Kidney epithelial cell (primary cell): ENCODE data around the gene MEIOC. TPM values are rescaled to one million over a fixed set of nuclear protein-coding genes. Genes with fewer than 3 reads are reported as not detected.
"Not testable (repeated sequence)": the region's sequence is repeated elsewhere in the genome, so short reads cannot be mapped to it uniquely, and the experiment has no call there.

Experiments used
- DNase-seq: peaks from one replicate; pipeline ENCODE4 v3.0.0-alpha.2; 2010; ENCODE audit warnings: low read depth
- H3K27me3 ChIP-seq: 2 replicates; pipeline ENCODE4 v1.6.0; 2011; ENCODE audit warnings: low read length; ENCODE audit not compliant: control insufficient read depth, insufficient read depth
- H3K36me3 ChIP-seq: 2 replicates; pipeline ENCODE4 v1.5.1; 2011; ENCODE audit warnings: low read length; ENCODE audit not compliant: control insufficient read depth, insufficient read depth
- H3K4me3 ChIP-seq: 2 replicates; pipeline ENCODE4 v1.5.1; 2011; ENCODE audit warnings: low read depth, mild to moderate bottlenecking, control low read depth, low read length
- total RNA-seq: library from RNA; depleted of rRNA; stranded (reverse); fragments of >200 nt; gene quantifications from 2 replicates; pipeline ENCODE4 v1.2.3, GENCODE V29; 2015
- TF ChIP-seq, protein P1 (sequence below): IDR thresholded peaks from 2 replicates; pipeline ENCODE4 v1.5.1; 2011; ENCODE audit warnings: mild to moderate bottlenecking, moderate library complexity, low read length, control low read depth, inconsistent platforms; ENCODE audit not compliant: insufficient read depth, poor library complexity, severe bottlenecking

The MEIOC gene
- total RNA-seq, 1 donor from 2014 or later = 5.6 TPM

DNA sequence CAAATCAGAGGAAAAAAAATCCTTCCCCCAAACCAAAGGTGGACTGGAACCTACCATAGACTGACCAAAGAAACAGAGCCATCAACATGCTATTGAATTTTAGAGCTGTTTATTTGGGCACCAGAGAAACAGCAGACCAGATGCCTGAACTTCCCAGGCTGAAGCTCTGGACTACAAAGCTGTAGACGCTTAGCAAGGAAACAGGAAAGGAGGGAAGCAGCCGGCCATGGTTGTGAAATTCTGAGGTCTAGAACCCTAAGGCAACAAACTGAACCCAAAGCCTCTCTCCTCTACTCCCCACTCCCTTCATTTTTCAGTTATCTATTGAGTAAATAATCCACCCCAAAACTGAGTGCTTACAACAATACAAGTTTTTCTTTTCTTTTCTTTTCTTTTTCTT is 45.4 kb upstream of the MEIOC start:
- TF ChIP-seq, protein P1, sequence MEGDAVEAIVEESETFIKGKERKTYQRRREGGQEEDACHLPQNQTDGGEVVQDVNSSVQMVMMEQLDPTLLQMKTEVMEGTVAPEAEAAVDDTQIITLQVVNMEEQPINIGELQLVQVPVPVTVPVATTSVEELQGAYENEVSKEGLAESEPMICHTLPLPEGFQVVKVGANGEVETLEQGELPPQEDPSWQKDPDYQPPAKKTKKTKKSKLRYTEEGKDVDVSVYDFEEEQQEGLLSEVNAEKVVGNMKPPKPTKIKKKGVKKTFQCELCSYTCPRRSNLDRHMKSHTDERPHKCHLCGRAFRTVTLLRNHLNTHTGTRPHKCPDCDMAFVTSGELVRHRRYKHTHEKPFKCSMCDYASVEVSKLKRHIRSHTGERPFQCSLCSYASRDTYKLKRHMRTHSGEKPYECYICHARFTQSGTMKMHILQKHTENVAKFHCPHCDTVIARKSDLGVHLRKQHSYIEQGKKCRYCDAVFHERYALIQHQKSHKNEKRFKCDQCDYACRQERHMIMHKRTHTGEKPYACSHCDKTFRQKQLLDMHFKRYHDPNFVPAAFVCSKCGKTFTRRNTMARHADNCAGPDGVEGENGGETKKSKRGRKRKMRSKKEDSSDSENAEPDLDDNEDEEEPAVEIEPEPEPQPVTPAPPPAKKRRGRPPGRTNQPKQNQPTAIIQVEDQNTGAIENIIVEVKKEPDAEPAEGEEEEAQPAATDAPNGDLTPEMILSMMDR = no peak

DNA sequence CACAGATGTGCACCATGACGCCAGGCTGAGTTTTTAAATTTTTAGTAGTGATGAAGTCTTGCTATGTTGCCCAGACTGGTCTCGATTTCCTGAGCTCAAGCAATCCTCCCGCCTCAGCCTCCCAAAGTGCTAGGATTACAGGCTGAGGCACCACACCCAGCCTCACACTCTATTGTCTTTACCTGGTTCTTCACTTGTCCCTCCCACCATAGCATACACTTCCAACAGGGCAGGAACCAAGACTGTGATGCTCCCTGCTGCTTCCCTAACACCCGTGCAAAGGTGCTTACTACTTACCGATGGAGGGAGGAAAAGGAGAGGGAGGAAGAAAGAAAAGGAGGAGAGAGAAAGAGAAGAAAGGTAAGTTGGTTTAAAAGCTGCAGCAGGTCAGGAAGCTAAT is 41.4 kb upstream of the MEIOC start:
- TF ChIP-seq, protein P1 = no peak
- H3K36me3 ChIP-seq = no peaks in the 10 kb centered on the region
- no peak overlapping the region for H3K4me3 ChIP-seq
- H3K27me3 ChIP-seq = no peaks in the 10 kb centered on the region
- no peak for DNase-seq

More for the DNA sequence above, 45.4 kb upstream of the MEIOC start:
- no peak for DNase-seq
- H3K36me3 ChIP-seq = no peaks in the 10 kb centered on the region
- H3K27me3 ChIP-seq = no peaks in the 10 kb centered on the region
- H3K4me3 ChIP-seq = no peak overlapping the region

DNA sequence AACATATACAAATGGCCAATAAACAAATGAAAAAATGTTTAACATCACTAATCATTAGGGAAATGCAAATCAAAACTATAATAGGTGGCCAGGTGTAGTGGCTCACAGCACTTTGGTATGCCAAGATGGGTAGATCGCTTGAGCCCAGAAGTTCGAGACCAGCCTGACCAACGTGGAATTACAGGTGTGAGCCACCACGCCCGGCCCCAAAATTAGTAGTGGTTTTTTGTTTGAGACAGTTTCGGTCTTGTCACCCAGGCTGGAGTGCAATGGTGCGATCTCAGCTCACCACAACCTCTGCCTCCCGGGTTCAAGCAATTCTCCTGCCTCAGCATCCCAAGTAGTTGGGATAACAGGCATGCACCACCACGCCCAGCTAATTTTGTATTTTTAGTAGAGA is 37.6 kb upstream of the MEIOC start:
- DNase-seq, H3K4me3 ChIP-seq, H3K27me3 ChIP-seq, H3K36me3 ChIP-seq: not testable (repeated sequence)

DNA sequence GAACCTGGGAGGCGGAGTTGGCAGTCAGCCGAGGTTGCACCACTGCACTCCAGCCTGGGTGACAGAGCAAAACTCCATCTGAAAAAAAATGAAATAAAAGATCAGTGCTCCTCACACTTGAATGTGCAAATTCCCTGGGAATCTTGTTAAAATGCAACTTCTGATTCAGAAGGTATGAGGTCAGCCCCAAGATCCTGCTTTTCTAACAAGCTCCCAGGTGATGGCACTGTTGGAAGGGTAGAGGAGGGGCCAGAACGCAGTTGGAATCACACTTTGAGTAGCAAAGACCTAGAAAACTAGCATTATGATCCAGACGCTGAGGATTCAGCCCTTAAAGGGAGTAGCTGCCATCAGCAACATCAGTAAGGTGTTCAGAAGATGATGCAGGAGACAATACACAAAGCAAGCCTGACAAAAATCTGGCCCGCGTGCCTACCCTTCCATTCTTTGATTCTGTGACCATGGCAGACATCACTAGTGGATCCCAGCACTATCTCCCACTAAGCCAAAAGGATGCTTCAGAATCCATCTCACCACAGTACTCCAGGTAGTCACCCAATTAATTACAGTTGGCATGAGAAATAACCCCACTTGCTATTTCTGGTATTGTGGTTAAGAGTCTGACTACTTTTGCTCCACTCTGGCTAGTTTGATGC is 33.1 kb upstream of the MEIOC start:
- no peaks in the 10 kb centered on the region for H3K27me3 ChIP-seq
- DNase-seq = no peak
- H3K36me3 ChIP-seq = no peaks in the 10 kb centered on the region
- H3K4me3 ChIP-seq = no peak overlapping the region
- TF ChIP-seq, protein P1 = peak; percentile 41

DNA sequence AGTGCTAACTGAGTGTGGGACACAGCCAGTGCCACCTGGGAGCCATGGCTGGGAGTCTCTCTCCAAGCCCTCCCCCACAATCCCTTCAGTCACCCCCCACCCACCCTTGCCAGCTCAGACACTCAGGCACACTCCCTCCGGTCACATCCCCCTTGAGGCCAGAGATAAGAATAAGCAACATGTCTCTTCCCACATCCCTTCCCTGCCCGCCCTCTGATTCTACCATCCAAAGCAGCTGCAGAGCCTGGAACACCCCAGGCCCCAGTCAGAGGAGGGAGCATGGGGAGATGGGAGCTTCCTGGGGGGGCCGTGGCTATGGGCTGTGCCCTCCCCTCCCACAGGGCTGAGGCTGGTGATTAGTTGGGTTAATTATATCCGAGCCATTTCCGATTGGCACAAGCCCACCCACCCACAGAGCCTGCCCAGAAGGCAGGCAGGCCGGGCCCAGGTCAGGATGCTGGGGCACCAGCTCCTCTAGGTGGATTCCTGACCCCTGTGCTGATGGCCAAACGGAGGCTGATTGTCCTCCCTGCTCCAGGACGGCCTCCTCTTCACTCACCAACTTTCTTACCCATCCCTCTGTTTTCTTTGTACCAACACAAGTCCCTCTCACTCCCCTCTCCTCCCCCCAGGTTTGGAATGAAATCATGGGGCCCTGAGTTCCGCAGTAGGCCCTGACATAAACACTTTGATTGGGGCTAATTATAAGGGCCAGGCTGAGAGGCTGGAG is 28.6 kb upstream of the MEIOC start:
- H3K36me3 ChIP-seq = no peaks in the 10 kb centered on the region
- no peak overlapping the region for H3K4me3 ChIP-seq
- TF ChIP-seq, protein P1 = no peak
- H3K27me3 ChIP-seq = no peaks in the 10 kb centered on the region
- no peak for DNase-seq

DNA sequence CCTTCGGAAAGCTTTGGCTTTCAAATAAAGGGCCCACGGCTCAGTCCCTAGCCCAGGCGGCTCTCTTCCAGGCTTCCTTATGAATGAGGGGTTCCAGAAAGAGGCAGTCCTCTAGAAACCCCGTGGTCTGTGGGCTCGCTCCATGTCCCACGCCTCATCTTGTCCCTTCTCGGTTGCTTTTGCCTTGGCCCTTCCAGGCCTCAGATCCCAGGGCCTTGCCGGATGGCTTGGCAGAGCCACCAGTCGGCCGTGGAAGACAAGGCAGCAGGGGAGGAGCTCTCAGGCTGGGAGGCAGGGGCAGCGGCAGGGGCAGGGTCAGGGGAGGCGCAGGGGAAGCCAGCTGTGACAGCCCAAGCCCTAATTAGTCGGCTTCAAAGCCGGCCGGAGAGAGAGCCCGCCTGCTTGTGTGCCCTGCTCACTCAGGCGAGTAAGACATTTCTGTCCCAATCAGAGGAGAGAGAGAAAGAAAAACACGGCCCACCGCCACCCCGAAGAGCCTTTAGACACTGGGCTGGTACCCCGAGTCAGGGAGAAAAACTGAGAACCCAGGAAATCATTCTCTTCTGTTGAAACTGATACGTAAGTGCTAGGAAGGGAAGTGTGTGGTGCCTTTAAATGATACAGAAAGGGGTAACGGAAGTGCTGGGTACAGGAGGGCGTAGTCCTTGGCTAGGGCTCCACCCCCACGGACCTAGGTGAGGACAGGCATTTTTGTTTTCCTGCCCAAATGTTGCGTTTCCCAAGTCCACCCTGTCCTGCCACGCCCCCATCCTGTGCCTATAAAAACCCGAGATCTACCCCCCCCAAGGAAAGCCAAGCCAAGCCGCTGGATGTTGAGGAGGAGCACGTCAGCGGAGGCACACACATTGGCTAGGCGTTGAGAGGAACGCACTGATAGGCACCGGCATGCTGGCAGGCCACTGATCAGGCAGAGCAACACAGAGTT is 27.8 kb upstream of the MEIOC start:
- peak; percentile 65 for DNase-seq
- no peaks in the 10 kb centered on the region for H3K36me3 ChIP-seq
- no peaks in the 10 kb centered on the region for H3K27me3 ChIP-seq
- TF ChIP-seq, protein P1 = peak; percentile 34
- H3K4me3 ChIP-seq = peak overlapping the region; percentile 15
